Mesenteric fat pad (tissue), 1 donor: Measurements from ENCODE around the gene SPATS2. TPM values are rescaled to one million over a fixed set of nuclear protein-coding genes. Genes with fewer than 3 reads are reported as not detected.

Experiments used
- DNase-seq: peaks from one replicate; pipeline ENCODE4 v3.0.0-alpha.2; 2020; ENCODE audit warnings: low spot score
- total RNA-seq: library from RNA; stranded (reverse); fragmentation: NEBNext Ultra II Directional; extraction: Animal tissue kit (Norgen Biotek cat#: 25700); gene quantifications from one replicate; pipeline ENCODE4 v1.2.1, GENCODE V29; 2021
- donor health status: DM: yes; HTN: yes; CAD: no.

SPATS2 gene
- total RNA-seq, 1 donor from 2014 or later, result 9.9 TPM

GRCh38 chr12:49538510-49539403, 171.5 kb downstream of the SPATS2 start, which contains the start of gene KCNH3:
TSS of gene KCNH3 (plus strand) at chr12:49539030. CDS start at chr12:49539417, 387 bp downstream.
- DNase-seq, result peak; percentile 93

- DNase-seq, result peak; percentile 85
These were observed 172.4 kb downstream of the SPATS2 start for GRCh38 chr12:49539406-49540228.

- peak; percentile 68 for DNase-seq
These were observed 173.2 kb downstream of the SPATS2 start for GRCh38 chr12:49540229-49541139.

GRCh38 chr12:49541140-49541861, 174.0 kb downstream of the SPATS2 start:
- peak; percentile 85 for DNase-seq

GRCh38 chr12:49541911-49542505, 174.7 kb downstream of the SPATS2 start:
- peak; percentile 77 for DNase-seq

- DNase-seq, result peak; percentile 86
These were observed 175.4 kb downstream of the SPATS2 start for GRCh38 chr12:49542592-49543160.

GRCh38 chr12:49543221-49543913, 176.1 kb downstream of the SPATS2 start:
- DNase-seq, result peak; percentile 77

GRCh38 chr12:49543914-49544815, 176.9 kb downstream of the SPATS2 start:
- no peak for DNase-seq

GRCh38 chr12:49545815-49546214, 178.6 kb downstream of the SPATS2 start:
- no peak for DNase-seq

GRCh38 chr12:49546481-49546880, 179.2 kb downstream of the SPATS2 start:
- no peak for DNase-seq

- DNase-seq, result no peak
These were observed 179.9 kb downstream of the SPATS2 start for GRCh38 chr12:49547090-49547690.

GRCh38 chr12:49548481-49548821, 181.2 kb downstream of the SPATS2 start:
- no peak for DNase-seq

GRCh38 chr12:49548822-49549648, 181.8 kb downstream of the SPATS2 start:
- no peak for DNase-seq

GRCh38 chr12:49549735-49550692, 182.8 kb downstream of the SPATS2 start:
- DNase-seq, result no peak

- DNase-seq, result no peak
These were observed 183.5 kb downstream of the SPATS2 start for GRCh38 chr12:49550693-49551252.
